Measurements from ENCODE around the gene INSYN2B.

INSYN2B gene

DNA sequence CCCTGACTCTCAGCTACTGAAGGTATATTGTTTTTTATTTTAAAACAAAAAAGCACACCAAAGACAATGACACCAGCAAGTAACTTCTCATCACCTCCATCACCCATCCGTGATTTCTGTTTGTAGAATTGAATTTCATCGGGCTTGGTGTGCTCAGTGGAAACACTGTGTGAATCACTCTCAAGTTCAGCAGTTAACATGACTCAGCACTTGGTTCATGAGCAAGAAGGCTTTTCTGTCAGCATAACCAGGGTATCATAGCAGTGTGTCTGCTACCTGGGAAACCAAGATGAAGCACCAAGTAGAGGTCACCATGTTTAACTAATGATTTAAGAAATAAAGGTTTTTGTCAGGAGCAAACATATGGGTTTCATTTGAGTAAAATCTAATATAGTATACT lies 123.7 kb downstream of the INSYN2B start:
- TF ChIP-seq GATA3 (IDR thresholded peaks at IDR 0.05; ENCODE audit: low read depth, low read length): no peak
- no peak for TF ChIP-seq GATA2 (IDR thresholded peaks at IDR 0.05; ENCODE audit: low read depth, low read length)

DNA sequence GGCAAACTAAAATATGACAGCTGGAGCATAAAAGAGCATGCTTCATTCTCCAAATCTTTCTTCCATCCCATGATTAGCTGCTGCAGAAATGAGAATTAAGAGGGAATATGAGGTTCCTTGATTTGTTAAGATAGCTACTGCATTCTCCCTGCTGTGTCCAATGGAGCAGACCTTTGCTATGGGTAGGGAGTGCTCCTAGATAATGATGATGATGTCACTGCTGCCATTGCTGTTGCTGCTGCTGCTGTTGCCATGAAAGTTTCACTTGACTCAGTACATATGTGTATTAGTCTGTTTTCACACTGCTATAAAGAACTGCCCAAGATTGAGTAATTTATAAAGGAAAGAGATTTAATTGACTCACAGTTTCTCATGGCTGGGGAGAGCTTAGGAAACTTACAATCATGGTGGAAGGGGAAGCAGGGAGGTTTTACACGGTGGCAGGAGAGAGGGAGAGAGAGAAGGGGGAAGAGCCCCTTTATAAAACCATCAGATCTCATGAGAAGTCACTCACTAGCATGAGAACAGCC lies 128.9 kb downstream of the INSYN2B start:
- TF ChIP-seq GATA3 (IDR thresholded peaks at IDR 0.05; ENCODE audit: low read depth, low read length): no peak
- no peak for TF ChIP-seq GATA2 (IDR thresholded peaks at IDR 0.05; ENCODE audit: low read depth, low read length)

DNA sequence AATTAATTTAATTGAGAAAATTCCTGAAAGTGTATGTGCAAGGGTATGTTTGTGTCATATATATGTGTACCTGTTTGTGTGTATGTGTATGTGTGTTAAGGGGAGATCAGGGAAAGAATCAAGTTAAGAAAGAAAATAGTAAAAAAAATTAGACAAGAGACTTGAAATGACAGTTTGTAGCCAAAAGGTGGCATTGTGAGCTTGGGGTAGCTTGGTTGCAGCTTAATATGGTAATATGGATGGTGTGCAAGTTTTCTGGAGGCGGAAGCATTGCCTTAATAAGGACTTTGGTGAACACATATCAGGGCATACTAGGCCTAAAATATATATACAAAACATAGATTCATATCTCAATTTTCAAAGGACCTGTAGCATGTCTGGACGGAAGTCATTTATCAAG lies 129.9 kb downstream of the INSYN2B start:
- TF ChIP-seq GATA3 (IDR thresholded peaks at IDR 0.05; ENCODE audit: low read depth, low read length) (no peak), GATA2 (IDR thresholded peaks at IDR 0.05; ENCODE audit: low read depth, low read length) (no peak)

DNA sequence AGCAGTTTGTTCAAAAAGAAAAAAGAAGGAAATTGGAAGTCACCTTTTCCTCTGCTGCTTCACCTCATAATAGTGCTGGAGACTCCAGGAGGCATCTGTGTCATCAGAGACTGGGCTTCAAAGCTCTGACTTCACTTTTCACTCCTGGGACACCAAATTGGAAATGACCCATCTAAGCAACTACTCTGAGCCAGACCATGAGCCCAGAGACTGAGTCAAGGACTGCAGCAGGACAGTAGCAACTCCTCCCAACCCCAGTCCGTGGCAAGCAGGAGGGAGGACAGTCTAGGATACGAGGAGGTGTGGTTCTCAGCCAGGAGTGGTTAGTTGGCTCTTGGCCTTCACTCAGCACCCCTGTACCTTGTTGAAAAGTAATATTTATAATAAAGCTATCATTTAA lies 131.5 kb downstream of the INSYN2B start:
- TF ChIP-seq GATA3 (IDR thresholded peaks at IDR 0.05; ENCODE audit: low read depth, low read length) (no peak), GATA2 (IDR thresholded peaks at IDR 0.05; ENCODE audit: low read depth, low read length) (no peak)

DNA sequence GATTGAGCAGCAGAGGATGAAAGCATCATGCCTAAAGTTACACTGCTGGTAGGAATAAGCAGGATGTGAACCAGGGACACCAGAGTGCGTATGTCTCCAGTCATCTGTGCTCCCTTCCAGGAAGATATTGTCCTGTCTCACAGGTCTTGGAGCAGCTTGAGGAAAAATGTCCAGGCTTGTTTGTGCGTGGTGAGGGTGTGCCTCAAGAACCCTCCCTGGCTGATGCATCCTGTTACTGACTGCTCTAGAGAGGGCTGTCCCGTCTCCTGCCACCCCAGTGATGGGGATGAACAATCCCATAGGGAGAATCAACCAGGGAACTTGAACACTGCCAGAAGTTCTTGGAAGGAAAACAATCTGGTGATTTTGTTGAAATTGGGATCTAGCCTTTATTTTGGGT lies 132.0 kb downstream of the INSYN2B start:
- TF ChIP-seq GATA3 (IDR thresholded peaks at IDR 0.05; ENCODE audit: low read depth, low read length) (no peak), GATA2 (IDR thresholded peaks at IDR 0.05; ENCODE audit: low read depth, low read length) (no peak)

DNA sequence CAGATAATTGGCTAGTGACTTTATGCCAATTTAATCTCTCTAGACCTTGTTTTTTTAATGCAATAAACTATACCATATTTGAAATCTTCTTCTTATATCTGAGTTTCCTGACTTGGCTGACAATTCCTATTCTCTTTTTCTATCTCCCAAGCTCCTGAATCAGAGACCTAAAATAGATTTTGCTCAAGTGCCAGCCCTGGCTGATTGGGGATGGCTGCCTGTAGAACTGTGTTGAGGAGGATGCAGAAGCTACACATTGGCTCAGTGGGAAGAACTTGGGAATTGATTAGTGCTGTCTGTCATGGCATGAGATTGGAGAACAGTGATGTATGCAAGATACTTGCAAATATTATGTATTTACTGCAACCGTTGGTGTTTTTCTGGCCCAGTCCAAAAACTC lies 132.8 kb downstream of the INSYN2B start:
- no peak for TF ChIP-seq GATA2 (IDR thresholded peaks at IDR 0.05; ENCODE audit: low read depth, low read length)
- TF ChIP-seq GATA3 (IDR thresholded peaks at IDR 0.05; ENCODE audit: low read depth, low read length): no peak

DNA sequence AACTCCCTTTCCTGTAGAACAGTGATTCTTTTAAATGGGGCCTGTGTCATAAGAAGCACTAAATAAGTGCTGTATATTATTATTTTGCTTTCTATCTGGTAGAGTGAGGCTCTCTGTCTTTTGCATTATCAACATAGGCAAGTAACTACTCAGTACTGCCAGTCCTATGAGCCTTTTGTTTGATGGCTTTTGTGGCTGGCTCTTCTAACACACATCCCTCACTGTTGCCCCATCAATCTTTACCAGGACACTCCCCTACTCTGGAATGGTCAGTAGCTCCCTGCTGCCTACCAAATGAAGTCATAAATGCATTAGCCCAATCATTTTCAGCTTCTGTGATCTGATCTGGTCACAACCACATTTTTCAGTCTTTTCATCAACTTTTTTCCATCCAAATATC lies 137.6 kb downstream of the INSYN2B start:
- TF ChIP-seq GATA2 (IDR thresholded peaks at IDR 0.05; ENCODE audit: low read depth, low read length) (no peak), GATA3 (IDR thresholded peaks at IDR 0.05; ENCODE audit: low read depth, low read length) (no peak)

DNA sequence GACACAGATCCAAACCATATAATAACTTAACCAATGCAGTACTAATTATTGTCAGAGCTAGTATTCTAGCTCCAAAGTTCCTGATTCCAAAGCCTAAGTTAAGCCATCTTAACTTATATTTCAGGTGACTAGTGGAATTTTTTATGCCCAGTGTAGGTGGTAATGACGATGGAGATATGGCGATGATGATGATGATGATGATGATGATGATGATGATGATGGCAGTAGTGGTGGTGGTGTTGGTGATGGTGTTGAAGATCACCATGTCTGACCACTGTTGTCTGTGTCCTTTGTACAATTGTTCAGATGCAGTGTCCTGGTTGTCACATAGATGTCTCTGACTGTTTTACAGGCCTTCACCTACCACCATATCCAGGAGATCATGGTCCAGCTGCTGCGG lies 139.9 kb downstream of the INSYN2B start:
- no peak for TF ChIP-seq GATA3 (IDR thresholded peaks at IDR 0.05; ENCODE audit: low read depth, low read length)
- TF ChIP-seq GATA2 (IDR thresholded peaks at IDR 0.05; ENCODE audit: low read depth, low read length): no peak

DNA sequence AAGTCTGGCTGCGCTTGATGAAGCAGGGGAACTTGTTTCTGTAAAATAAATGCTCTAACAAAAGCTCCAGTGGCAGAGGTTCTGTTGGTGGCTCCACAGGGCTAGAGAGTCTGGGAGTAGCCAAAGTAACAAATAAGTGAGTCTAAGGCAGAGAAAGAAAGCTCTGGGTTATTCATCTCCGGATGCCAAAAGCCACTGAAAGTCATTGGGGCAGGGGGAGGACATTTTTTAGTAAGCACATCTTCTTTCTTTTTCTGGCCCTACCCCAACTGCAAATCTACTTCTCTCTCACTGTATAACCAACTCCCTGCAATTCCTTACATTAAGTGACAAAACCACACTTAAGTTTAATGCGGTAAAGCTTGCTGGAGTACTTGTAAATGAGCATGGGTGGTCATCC lies 141.6 kb downstream of the INSYN2B start:
- no peak for TF ChIP-seq GATA3 (IDR thresholded peaks at IDR 0.05; ENCODE audit: low read depth, low read length)
- TF ChIP-seq GATA2 (IDR thresholded peaks at IDR 0.05; ENCODE audit: low read depth, low read length): no peak

DNA sequence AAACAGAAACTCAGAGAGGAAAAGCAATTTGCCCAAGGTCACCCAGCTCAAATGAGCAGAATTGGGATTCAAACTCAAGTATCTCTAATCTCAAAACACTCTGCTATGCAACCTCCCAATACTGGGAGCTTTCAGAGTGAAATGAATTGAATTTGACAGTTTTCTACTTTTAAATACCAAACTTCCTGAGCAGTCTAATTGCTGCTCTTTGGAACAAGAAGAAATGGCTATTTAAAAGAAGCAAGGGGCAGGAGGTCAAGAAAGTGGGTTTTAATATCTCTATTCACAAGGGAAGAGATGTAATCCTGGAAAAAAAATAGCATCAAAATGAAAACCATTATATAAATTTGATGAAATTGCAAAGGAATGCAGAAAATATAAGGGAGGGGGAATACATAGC lies 142.6 kb downstream of the INSYN2B start:
- no peak for TF ChIP-seq GATA3 (IDR thresholded peaks at IDR 0.05; ENCODE audit: low read depth, low read length)
- no peak for TF ChIP-seq GATA2 (IDR thresholded peaks at IDR 0.05; ENCODE audit: low read depth, low read length)

DNA sequence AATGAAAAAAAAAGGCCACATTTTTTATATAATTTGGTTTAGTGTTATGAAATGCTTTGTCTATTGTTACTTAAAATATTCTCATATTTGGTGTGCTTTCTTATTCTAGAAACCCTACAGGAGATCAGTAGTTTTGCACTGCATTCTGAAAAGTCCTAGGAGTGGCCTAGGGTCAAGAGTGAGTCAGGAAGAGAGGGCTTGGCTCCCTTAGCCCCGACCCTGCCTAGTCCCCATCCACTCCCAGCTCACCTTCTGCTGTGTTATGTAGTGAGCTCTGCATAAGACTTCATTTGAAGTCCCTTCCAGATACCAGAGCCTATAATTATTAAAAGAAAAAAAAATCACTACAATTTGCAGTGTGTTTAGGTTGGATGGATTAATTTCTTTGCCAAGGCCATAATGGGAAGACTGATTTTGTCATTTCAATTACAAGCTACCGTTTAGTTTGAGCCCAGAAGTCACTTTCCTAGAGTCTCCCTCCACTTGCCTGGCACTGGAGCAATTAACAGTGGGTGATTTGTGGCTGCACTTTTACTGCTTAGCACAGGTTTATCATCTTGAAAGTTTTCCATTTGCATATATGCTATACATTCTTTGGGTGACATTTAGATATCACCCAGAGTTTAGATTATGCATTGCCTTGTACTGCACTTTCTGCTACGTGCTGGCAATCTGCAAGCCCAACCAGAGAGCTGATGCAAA lies 143.3 kb downstream of the INSYN2B start:
- no peak for TF ChIP-seq GATA3 (IDR thresholded peaks at IDR 0.05; ENCODE audit: low read depth, low read length)
- TF ChIP-seq GATA2 (IDR thresholded peaks at IDR 0.05; ENCODE audit: low read depth, low read length): no peak

DNA sequence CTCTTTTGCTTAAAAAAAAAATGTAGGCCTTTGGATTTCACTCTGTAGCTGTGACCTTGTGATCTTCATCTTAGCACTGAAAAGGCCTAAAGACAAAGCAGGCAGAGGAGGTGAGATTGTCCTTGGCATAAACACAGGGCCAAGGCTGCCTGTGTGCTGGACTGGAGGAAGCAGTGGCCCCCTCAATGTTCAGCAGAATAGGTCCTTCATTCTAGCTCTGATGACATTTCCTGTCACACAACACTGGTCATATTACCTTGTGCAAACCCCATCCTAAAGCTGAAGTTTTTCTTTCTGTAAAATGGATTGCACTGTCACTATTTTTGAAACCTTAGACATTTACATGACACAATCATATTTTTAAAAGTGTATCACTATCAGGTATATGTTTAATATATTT lies 147.4 kb downstream of the INSYN2B start:
- TF ChIP-seq GATA3 (IDR thresholded peaks at IDR 0.05; ENCODE audit: low read depth, low read length) (no peak), GATA2 (IDR thresholded peaks at IDR 0.05; ENCODE audit: low read depth, low read length) (no peak)

DNA sequence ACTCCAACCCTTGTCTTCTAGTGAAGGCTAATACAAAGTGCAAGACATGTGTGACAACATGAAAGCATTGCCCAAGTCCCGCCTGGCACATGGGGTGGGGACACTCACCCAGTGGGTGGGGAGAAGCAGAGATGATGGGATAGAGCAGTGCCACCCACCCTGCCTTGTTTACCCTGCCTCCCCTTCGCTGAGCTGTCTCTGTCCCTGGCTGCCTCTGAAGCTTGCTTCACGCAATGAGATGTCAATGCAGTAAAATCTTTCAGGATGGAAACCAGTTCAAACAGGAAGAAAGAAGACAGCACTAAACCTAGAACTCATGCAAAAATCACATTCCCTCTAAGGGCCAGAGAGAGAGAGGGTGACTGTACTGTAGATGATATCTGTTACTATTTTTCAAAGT lies 148.0 kb downstream of the INSYN2B start:
- TF ChIP-seq GATA3 (IDR thresholded peaks at IDR 0.05; ENCODE audit: low read depth, low read length) (no peak), GATA2 (IDR thresholded peaks at IDR 0.05; ENCODE audit: low read depth, low read length) (no peak)

DNA sequence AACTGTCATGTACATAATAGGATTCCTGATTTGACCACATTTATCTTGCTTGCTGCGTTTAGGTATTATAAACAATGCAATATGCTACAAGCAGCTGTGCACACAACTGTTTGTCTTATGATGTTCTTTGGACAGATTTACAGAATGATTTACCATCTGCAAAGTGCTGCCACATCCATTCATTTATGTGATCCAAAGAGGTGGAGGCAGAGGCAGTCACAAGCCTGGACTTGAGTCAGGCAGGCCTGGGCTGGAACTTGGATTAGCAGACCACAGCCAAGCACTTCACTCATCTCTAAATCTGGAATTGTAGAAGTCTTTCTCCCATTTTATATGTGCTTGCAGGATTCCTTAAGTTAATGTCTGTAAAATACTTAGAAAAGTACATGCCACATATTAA lies 149.0 kb downstream of the INSYN2B start:
- TF ChIP-seq GATA2 (IDR thresholded peaks at IDR 0.05; ENCODE audit: low read depth, low read length) (no peak), GATA3 (IDR thresholded peaks at IDR 0.05; ENCODE audit: low read depth, low read length) (no peak)

DNA sequence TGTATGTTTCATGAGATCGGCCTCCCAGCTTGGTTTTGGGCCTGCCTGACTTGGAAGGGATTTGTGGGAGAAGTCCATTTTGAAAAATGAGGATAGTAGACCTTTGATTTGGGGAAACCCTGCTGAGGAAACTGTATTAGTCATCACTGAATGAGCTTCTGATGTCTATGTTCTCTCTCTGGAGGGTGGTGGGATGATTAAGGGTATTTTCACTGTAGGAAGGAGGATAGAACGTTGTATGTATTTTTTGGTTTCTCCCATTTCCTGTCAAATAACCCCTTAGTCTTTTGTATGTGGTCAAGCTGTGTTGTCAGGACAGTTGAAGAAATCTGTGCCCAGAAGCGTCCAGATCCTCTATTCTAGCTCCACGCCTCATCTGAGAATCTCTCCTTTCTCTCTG lies 151.9 kb downstream of the INSYN2B start:
- TF ChIP-seq GATA3 (IDR thresholded peaks at IDR 0.05; ENCODE audit: low read depth, low read length) (no peak), GATA2 (IDR thresholded peaks at IDR 0.05; ENCODE audit: low read depth, low read length) (no peak)

DNA sequence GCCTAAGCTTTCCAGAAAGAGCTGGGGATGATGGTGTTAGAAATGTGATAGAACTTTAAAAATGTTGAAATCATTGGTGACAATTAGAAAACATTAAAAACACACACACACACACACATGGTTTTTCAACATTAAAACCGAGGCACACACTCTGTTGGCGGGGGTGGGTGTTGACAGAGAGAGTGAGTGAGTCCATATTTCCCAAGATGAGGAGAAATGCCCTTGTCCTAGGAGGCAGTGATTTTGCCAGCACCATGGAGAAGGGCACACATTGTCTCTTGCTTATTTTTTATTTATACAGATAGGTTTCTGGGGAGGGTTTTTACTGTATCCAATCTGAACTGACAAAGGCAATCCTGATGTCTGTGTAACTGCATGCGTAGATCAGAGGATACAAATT lies 152.5 kb downstream of the INSYN2B start:
- TF ChIP-seq GATA2 (IDR thresholded peaks at IDR 0.05; ENCODE audit: low read depth, low read length) (no peak), GATA3 (IDR thresholded peaks at IDR 0.05; ENCODE audit: low read depth, low read length) (no peak)

Measured in SH-SY5Y (cell line).